CD14-positive monocyte (primary cell): Measurements from ENCODE around the gene SLC47A2. TPM values are rescaled to one million over a fixed set of nuclear protein-coding genes. Genes with fewer than 3 reads are reported as not detected.

Source experiments
- DNase-seq, 3 donors: peaks; one replicate each; pipeline ENCODE4 v3.0.0-alpha.2; 2011 to 2022
- H2AFZ ChIP-seq: 2 replicates; pipeline ENCODE4 v1.6.0; 2012; ENCODE audit warnings: mild to moderate bottlenecking, low read depth, low read length, inconsistent platforms; ENCODE audit not compliant: insufficient read depth, poor library complexity, severe bottlenecking
- H3K27ac ChIP-seq, 2 donors: 1 replicate in 1 of 2; 2 replicates in 1 of 2; pipeline ENCODE4 v1.5.1; 2012 to 2013; ENCODE audit warnings: low read length in 2 of 2, control low read depth in 1 of 2, inconsistent platforms in 1 of 2, low read depth in 1 of 2, mild to moderate bottlenecking in 1 of 2
- H3K27me3 ChIP-seq, 2 donors: one replicate each; pipeline versions ENCODE4 v1.6.0 to v1.6.1; 2011 to 2013; ENCODE audit warnings: low read length in 2 of 2; ENCODE audit not compliant: control insufficient read depth in 2 of 2, insufficient read depth in 2 of 2
- H3K36me3 ChIP-seq, 2 donors: replicated peaks in 1 of 2; 1 replicate in 1 of 2; 2 replicates in 1 of 2; pipeline versions ENCODE4 v1.5.1 to v1.6.1; 2012 to 2013; ENCODE audit warnings: low read length in 2 of 2, control low read depth in 1 of 2, inconsistent platforms in 1 of 2, mild to moderate bottlenecking in 1 of 2; ENCODE audit not compliant: insufficient read depth in 2 of 2, control insufficient read depth in 1 of 2
- H3K4me1 ChIP-seq, 2 donors: 1 replicate in 1 of 2; 2 replicates in 1 of 2; pipeline versions ENCODE4 v1.5.1 to v1.6.1; 2012 to 2013; ENCODE audit warnings: low read length in 2 of 2, control low read depth in 1 of 2, inconsistent platforms in 1 of 2, mild to moderate bottlenecking in 1 of 2, moderate library complexity in 1 of 2; ENCODE audit not compliant: insufficient read depth in 2 of 2, control insufficient read depth in 1 of 2
- H3K4me2 ChIP-seq: replicated peaks from 2 replicates; pipeline ENCODE3; 2012; ENCODE audit warnings: low read length, moderate library complexity, mild to moderate bottlenecking; ENCODE audit not compliant: poor library complexity, severe bottlenecking; ENCODE audit errors: extremely low read depth
- H3K4me3 ChIP-seq, 3 experiments: fragments of 200-600 bp in 1 of 3; sonication (generic) in 1 of 3; replicated peaks in 1 of 3; 1 replicate in 2 of 3; 2 replicates in 1 of 3; pipeline ENCODE4 v1.5.1; 2011 to 2013; ENCODE audit warnings: low read length in 3 of 3, mild to moderate bottlenecking in 3 of 3, control low read depth in 2 of 3, low read depth in 2 of 3, inconsistent platforms in 1 of 3, moderate library complexity in 1 of 3
- H3K79me2 ChIP-seq: 2 replicates; pipeline ENCODE4 v1.6.0; 2012; ENCODE audit warnings: mild to moderate bottlenecking, control low read depth, inconsistent platforms, low read length, moderate library complexity; ENCODE audit not compliant: insufficient read depth
- H3K9ac ChIP-seq: 2 replicates; pipeline ENCODE4 v1.6.0; 2017; ENCODE audit warnings: low read length, mild to moderate bottlenecking; ENCODE audit not compliant: insufficient read depth, poor library complexity, severe bottlenecking
- H3K9me3 ChIP-seq, 2 donors: replicated peaks in 1 of 2; 1 replicate in 1 of 2; 2 replicates in 1 of 2; pipeline versions ENCODE4 v1.5.1 to v1.6.1; 2012 to 2013; ENCODE audit warnings: low read length in 2 of 2, control low read depth in 1 of 2; ENCODE audit not compliant: control insufficient read depth in 1 of 2, insufficient read depth in 1 of 2
- H4K20me1 ChIP-seq: 2 replicates; pipeline ENCODE4 v1.6.0; 2012; ENCODE audit warnings: mild to moderate bottlenecking, low read length, control low read depth, moderate library complexity; ENCODE audit not compliant: insufficient read depth
- H3K27ac Mint-ChIP-seq, 7 donors: one replicate each; pipeline ENCODE4 v1.8.0; 2020; ENCODE audit warnings: mild to moderate bottlenecking in 7 of 7, mixed read lengths in 7 of 7, moderate library complexity in 6 of 7, inconsistent platforms in 2 of 7
- H3K27me3 Mint-ChIP-seq, 3 donors: one replicate each; pipeline ENCODE4 v1.8.0; 2021 to 2022; ENCODE audit warnings: low read depth in 3 of 3, mild to moderate bottlenecking in 3 of 3, mixed read lengths in 3 of 3, moderate library complexity in 3 of 3, inconsistent platforms in 1 of 3
- H3K36me3 Mint-ChIP-seq, 2 donors: one replicate each; pipeline ENCODE4 v1.8.0; 2020; ENCODE audit warnings: mixed read lengths in 2 of 2, inconsistent platforms in 1 of 2, mild to moderate bottlenecking in 1 of 2
- H3K4me1 Mint-ChIP-seq: one replicate; pipeline ENCODE4 v1.8.0; 2020; ENCODE audit warnings: mild to moderate bottlenecking, mixed read lengths
- H3K4me3 Mint-ChIP-seq, 2 donors: one replicate each; pipeline ENCODE4 v1.8.0; 2020; ENCODE audit warnings: mild to moderate bottlenecking in 2 of 2, mixed read lengths in 2 of 2, moderate library complexity in 1 of 2
- H3K9me3 Mint-ChIP-seq, 7 donors: one replicate each; pipeline ENCODE4 v1.8.0; 2020 to 2022; ENCODE audit warnings: mixed read lengths in 7 of 7, mild to moderate bottlenecking in 6 of 7, moderate library complexity in 6 of 7, inconsistent platforms in 2 of 7
- CTCF ChIP-seq: fragments of 200-600 bp; IDR thresholded peaks from one replicate; pipeline ENCODE4 v1.8.0; 2022; ENCODE audit warnings: antibody characterized with exemption, mild to moderate bottlenecking
- WGBS: methylation state at CpG from one replicate; pipeline ENCODE4 v1.1.5; 2013; ENCODE audit warnings: missing lambda C conversion rate; ENCODE audit not compliant: insufficient coverage; 5-methylcytosine and 5-hydroxymethylcytosine counted together
- intact Hi-C, 2 donors: fragments of 100-400 bp; cut with micrococcal nuclease; formaldehyde crosslinking; loops; one replicate each; pipeline versions ENCODE4 v1.15.0 to v1.15.1; 2023
- polyA plus RNA-seq, 3 donors: library from polyadenylated mRNA; depleted of rRNA in 1 of 3; unstranded in 2 of 3; stranded (reverse) in 1 of 3; fragments of 300-500 nt in 2 of 3; fragments of >200 nt in 1 of 3; fragmentation: Illumina TruSeq in 2 of 3; gene quantifications; 1 replicate in 2 of 3; 2 replicates in 1 of 3; pipeline ENCODE4 v1.2.3, GENCODE V29; 2012 to 2021

SLC47A2 gene
- polyA plus RNA-seq, 3 donors = not detected

GRCh38 chr17:19757536-19758180 is 41.3 kb upstream of the SLC47A2 start:
- Histone ChIP-seq H3K4me3 (no peak overlapping the region), H3K4me2 (no peak overlapping the region), H3K4me1 (peaks cover 12 to 13% of the 10 kb centered on the region in 2 donors), H3K27me3 (no peaks in the 10 kb centered on the region), H3K36me3 (no peaks in the 10 kb centered on the region), H4K20me1 (no peaks in the 10 kb centered on the region), H3K9me3 (no peaks in the 10 kb centered on the region), H3K79me2 (no peaks in the 10 kb centered on the region), H3K9ac (no peak overlapping the region), H2AFZ (no peak overlapping the region), H3K27ac (no peak overlapping the region)
- no peak for DNase-seq
- H3K4me3 Mint-ChIP-seq = no peak overlapping the region
- 90% methylated on average over 2 of the region's 12 CpGs for WGBS
- peaks cover 38% of the 10 kb centered on the region for H3K4me1 Mint-ChIP-seq
- intact Hi-C loops = loop anchor here in 1 of 2 donors (10.0 kb wide), 1 partner anchor 103 kb away; no protein-coding TSS in a partner anchor
- TF ChIP-seq CTCF = no peak
- H3K27me3 Mint-ChIP-seq = peaks cover 2 to 7% (median 6%) of the 10 kb centered on the region in 3 donors
- H3K9me3 Mint-ChIP-seq = peaks cover 0 to 6% (median 2%) of the 10 kb centered on the region in 7 donors
- no peaks in the 10 kb centered on the region for H3K36me3 Mint-ChIP-seq
- H3K27ac Mint-ChIP-seq = no peak overlapping the region

GRCh38 chr17:19756546-19756945 is 40.2 kb upstream of the SLC47A2 start:
- 92% methylated on average over 6 of the region's 10 CpGs for WGBS

More at GRCh38 chr17:19756546-19756945, 40.2 kb upstream of the SLC47A2 start:
- H3K27ac Mint-ChIP-seq = no peak overlapping the region
- H3K9me3 Mint-ChIP-seq = peaks cover 0 to 6% (median 2%) of the 10 kb centered on the region in 7 donors
- H3K4me3 Mint-ChIP-seq = no peak overlapping the region
- Histone ChIP-seq H3K4me3 (no peak overlapping the region), H3K27ac (no peak overlapping the region), H3K4me1 (peaks cover 16 to 17% of the 10 kb centered on the region in 2 donors), H3K9me3 (no peaks in the 10 kb centered on the region), H4K20me1 (no peaks in the 10 kb centered on the region), H3K79me2 (no peaks in the 10 kb centered on the region), H3K9ac (no peak overlapping the region), H3K27me3 (no peaks in the 10 kb centered on the region), H3K36me3 (no peaks in the 10 kb centered on the region), H2AFZ (no peak overlapping the region), H3K4me2 (no peak overlapping the region)
- TF ChIP-seq CTCF = no peak
- intact Hi-C loops = loop anchor here in 1 of 2 donors (10.0 kb wide), 1 partner anchor 102 kb away; no protein-coding TSS in a partner anchor
- peaks cover 2 to 12% (median 2%) of the 10 kb centered on the region in 3 donors for H3K27me3 Mint-ChIP-seq
- peaks cover 40% of the 10 kb centered on the region for H3K4me1 Mint-ChIP-seq
- no peak for DNase-seq
- H3K36me3 Mint-ChIP-seq = no peaks in the 10 kb centered on the region
